Stimulated activated CD4-positive, alpha-beta T cell treated with anti-CD3 and anti-CD28 coated beads, Interleukin-4, amount 100 ng/mL, for 4 hours (primary cell): ENCODE measurements around the gene MPPED2.
"Not testable (repeated sequence)": the region's sequence is repeated elsewhere in the genome, so short reads cannot be mapped to it uniquely, and the experiment has no call there.

ENCODE experiments used
- DNase-seq, 2 experiments: peaks; one replicate each; pipeline ENCODE4 v3.0.0-alpha.2; 2020

Gene MPPED2

DNA sequence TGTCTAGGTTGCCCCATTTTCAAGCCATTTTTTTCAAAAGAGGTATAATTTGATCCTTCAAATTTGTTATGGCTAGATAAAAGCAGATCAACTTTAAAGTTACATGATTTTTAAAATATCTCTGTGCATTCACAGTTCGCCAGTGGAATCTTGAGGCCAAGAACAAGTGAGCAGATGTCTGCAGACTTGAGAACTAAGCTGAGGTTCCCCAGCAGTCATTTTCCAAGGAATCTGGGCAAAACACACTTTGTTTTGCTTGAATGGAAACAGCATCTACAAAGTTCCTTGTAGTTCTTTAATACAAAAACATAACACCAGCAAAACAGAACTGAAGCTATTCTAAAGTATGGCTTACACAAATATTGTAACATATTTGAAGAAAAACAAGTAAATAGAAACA lies 7.7 kb downstream of the MPPED2 start:
- no peak for DNase-seq

DNA sequence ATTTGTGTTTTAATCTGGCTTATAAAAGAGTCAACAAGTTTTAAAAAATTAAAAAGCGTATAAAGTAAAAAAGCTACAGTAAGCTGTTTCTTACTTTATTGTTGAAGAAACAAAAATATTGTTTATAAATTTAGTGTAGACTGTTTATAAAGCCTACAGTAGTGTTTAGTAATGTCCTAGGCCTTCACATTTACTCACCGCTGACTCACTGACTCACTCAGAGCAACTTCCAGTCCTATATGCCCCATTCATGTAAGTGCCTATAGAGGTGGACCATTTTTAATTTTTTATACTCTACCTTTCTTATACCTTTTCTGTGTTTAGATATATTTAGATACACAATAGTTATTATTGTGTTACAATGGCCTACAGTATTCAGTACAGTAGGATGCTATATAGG lies 12.2 kb downstream of the MPPED2 start:
- no peak for DNase-seq

DNA sequence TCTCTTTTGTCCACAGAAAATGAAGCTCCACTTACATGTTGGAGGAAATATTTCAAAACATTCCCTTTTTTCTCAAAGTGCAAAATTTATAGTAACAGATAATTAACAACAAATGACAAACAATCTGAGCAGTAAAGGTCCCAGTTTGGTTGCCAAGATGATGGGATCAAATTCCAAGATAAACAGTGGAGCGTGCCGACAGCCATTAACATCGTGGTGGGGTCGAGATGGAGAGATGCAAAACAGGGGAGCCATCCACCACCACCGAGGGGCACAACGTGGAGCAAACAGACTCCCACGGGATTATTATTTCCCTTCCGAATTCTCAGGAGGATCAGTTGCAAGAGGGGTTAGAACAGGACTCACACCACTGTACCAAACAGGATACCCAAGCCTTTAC lies 17.2 kb downstream of the MPPED2 start:
- DNase-seq, result no peak

DNA sequence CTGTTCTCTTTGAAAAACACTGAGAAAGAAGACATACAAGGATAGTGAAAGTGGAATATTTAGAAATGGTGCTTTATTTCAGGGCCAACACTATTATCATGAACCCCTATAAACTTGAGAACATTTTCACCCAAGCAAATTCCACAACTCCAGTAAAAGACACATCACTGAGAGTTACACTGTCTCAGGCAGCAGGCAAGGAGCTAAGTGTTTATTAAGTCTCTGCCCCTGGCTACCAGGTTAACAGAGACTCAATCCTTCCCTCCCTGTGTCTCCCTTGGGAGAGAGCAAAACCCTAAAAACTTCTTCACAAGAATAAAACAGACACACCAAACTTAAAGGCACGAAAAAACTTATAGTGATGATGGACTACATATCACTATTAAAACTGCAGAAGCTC lies 18.5 kb downstream of the MPPED2 start:
- DNase-seq, result no peak

DNA sequence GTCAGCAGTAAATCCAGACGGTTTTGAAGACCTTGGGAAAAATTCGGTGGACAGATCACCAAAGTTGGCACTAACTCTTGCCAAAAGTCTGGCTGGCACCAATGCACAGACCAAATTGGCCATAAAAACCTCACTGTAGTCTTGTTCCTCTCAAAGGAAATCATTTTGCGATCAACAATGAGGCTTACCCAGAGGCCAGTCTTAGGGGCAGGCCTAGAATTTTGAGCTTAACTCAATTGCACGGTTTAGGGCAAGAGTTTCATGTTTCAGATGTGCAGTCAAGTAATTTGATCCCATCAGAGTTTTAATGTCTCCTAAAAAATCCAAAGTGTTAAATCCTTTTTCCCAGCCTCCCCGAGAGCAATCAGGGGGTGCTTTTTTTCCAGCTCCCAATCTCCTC lies 19.0 kb downstream of the MPPED2 start:
- DNase-seq, result no peak

DNA sequence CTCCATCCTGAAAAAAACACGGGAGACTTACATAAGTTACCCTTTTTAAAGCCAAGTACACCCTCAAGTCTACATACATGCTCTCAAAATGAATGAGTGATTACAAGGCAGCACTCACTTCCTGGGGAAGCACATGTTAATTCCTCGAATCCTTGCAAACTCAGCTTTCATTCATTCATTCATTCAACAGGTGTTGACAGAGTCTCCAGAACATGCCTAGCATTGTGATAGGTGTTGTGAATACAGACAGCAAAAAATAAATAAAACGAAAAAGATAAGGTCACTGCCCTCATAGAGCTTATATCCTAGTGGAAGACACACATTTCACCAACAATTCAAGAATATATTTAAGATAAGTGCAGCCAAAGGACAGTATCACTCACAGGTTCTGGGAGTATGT lies 19.7 kb downstream of the MPPED2 start:
- no peak for DNase-seq

DNA sequence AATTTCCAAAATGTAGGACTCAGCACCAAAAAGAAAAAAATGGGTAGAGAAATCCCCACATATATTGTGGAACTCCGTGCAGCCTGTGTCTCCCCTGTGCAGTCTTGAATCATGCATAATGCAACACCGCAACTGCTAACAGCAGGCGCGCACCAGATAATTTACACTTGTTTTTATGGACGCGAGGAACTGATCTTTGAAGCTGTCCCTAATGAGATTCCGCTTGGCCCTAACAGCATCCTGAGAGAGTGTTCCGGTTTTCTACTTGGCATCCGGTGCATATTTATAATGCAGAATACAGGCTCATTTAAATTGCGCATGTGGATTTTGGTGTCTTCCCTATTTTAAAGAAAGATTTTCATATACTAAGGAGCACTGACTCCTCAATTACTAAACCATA lies 21.1 kb downstream of the MPPED2 start:
- no peak for DNase-seq

DNA sequence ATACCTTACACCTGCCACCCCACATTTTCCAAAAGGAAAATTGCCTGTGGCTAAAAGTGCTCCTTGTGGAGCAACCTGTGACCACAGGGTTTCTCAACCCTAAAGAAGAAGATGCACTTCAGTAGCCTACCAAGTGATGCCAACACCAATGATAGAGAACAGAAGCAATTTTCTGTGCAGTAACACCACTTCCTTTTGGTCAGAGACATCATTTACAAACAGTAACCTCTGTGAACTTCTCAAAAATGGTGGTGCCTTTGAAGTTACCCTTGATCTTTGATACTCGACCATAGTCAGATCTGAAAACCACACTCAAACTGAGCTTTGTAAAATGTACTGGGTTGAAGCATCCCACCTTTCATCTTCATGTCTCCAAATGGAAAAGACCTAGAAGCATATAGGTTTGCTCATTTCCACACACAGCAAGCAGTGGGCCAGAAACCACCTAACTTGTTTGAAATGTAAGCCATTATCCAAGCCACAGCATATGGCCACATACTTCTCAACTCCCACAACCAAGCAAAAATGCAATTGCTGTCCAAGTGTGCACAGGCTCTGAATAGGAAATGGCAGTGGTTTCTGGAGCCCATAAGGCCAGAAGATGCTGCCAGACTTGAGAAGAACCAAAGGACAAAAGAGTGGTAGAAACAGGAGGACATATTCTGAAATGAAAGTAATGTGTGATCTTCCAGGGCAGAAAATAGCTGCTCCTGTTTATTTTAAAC lies 24.3 kb downstream of the MPPED2 start:
- DNase-seq, result no peak

DNA sequence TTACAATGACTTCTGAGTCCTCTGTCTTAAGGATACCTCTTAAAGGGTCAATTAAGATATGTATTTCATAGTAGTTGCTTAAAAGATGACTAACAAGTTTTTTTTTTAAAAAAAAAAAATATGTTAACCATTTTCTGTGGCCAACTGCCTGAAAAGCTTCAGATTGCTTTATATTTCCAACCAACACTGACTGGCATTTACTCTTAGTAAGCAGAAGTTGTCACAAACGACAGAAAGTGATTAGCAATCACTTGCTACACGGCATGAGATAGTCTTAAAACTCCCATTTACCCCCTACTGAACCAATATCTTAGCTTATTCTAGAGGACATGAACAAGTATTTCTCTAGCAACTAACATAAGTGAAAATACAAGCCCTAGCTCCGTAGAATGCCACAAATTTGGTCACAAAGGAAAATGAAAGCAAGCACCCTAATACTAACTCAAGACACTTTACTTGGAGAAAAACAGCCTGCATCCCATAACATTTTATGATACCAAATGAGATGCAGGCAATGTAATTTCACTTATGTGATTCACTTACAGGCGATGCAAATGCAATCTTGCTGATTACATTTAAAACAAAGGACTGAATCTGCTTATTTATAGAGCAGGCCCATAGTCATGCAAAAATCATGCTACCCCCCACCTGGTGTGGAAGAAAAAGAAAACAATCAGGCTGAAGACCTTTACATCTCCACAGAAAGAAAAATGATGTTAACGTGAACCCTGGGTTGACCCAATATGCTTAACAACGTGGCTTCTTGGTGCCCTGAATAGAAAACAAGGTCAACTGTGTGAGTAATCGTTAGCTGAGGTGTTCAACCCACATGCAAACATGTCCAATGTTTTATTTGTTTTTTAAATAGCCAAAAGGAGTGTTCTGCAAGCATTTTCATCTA lies 25.7 kb downstream of the MPPED2 start:
- no peak for DNase-seq

DNA sequence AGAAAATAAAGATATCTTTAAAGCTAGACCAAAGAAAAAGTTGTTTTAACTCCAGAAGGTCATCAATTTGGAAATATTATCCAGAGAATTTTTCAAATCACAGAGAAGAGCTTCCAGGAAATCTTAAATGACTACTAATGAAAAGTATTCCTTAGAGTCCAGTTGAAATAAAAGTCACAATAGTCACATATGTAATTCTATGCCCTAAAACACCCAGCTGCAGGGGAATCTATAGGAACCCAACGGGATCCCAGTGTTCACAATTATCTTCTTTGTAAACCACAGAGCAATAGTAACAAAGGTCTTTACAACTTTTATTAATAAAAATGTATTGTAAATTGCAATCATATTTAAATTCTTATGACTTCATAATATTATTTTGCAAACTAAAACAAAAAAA lies 27.1 kb downstream of the MPPED2 start:
- no peak for DNase-seq

DNA sequence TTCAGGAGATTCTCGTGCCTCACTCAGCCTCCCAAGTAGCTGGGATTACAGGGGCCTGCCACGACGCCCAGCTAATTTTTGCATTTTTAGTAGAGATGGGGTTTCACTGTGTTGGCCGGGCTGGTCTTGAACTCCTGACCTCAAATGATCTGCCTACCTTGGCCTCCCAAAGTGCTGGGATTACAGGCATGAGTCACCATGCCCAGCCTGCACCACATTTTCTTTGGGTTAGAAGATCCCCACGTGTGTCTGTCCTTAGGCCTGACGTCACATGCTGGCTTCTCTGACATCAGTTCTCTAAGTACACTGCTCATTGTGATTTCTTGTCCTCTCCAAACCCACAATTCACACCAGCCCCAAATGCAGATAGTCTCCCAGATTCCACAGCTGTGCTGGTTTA lies 31.6 kb downstream of the MPPED2 start:
- DNase-seq, result not testable (repeated sequence)

DNA sequence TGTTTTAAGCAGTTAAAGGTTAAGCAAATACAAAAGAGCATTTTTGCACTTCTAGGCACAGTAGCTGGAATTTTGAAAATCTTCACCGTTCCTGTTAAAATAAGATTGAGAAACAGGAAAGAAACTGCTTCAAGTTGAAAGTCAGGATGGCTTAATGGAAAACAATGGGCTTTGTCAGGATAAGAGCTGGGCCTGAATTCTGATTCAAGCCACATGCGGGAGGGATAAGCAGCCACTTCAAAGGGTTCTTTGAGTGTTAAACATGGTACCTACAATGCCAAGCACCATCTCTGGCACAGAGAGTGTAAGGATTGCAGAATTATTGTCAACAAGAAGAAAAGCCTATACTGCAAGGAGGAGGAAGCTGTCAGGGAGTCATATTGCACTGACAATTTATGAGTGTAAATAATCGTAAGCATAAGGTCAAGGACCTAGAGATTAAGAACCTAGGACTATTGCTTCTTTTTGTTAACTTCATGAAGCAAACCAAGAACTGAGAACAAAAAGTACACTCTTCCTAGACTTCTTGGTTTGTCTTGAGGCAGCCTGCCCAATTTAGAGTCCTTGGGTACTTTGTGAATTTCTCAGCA lies 32.5 kb downstream of the MPPED2 start:
- no peak for DNase-seq

DNA sequence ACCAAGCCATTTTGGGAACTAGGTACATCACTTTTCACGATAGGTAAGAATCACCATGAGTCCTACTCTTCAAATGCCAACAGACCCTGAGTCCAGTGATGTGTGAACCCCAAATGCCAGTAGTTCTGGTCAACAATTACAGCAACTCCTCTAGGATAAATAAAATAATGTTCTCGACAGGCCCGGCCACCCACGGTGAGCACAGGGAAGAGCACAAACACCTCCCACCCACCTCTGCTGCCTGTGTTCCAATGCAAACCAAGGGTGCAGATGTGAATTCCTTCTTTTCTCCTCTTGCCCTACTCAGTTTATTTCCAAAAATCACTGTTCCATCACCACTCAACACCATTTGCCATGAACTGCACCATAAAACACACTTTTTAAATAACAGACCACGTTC lies 33.3 kb downstream of the MPPED2 start:
- no peak for DNase-seq

DNA sequence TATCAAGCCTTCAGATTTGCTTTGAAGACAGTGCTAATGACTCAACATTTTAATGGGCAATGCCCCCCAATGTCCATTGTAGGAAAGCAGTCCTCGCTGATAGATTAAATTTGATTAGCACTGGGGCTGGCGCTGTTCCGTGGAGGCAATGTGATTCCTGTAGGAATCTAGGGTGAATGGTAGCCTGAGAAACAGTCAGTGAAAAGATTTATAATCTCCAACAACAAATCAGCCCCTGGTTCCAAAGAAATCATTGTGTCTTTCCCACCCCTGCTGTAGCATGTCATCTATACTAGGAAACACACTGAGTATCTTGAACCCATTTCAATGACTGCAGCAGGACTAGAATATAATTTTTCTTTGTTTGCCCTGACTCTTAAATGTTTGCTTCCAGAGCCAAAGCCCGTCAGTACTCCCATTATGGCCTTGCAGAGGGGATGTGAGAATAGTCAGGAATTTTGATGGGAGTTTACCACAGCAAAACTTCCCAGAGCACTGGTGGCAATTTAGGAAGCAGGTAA lies 36.1 kb downstream of the MPPED2 start:
- DNase-seq, result no peak

DNA sequence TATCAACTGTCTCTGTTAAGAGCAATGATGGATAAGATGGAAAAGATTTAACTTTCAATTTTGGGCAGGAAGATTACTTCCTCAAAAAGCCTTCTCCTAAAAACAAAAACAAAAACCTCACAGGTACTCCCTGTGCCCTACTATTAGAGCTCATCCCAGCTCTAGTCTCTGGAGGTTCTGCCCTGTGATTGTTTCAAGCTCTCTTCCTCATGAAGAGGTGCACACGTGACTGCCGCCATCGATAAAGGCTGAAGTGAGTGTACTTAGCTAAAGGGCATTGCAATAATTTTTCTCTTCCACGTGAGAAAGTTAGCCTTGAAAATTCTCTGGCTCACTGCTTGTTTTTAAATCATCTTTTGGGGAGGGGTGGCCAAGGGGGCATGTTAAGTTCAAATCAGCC lies 36.6 kb downstream of the MPPED2 start:
- DNase-seq, result no peak

DNA sequence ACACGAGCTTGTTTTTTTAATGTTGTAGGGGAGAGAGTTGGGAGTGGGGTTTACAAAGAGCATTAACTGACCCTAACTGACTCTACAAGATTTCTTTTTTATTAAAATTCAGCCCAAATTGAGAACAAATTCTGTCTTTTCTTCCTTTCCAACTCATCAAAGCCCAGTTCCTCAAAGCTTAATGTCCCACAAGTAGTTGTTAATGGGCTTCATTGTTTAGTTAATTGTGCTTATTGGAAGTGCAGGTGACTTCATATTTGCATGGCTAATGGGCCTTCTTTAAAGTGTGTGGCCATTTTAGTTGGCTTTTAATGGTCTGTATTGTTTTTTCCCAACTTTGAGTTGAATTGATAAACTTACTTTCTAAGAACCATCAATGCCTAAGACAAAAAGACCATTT lies 39.8 kb downstream of the MPPED2 start:
- DNase-seq, result no peak

DNA sequence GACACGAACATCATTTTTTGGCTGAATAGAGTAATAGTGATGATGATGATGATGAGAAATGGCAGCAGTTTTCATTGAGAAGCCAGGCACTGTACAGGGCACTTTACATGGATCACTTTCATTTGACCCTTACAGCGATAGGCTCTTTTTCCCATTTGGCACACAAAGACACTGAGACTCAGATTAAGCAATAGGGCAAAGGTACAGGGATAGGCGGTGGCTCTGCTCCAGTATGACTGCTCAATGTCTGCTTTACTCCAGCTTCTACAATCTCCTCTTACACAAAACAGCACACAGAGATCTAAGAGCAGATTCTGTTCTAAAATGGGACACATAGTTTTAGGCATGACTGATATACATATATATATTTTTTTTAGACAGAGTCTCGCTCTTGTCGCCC lies 40.6 kb downstream of the MPPED2 start:
- DNase-seq, result no peak

DNA sequence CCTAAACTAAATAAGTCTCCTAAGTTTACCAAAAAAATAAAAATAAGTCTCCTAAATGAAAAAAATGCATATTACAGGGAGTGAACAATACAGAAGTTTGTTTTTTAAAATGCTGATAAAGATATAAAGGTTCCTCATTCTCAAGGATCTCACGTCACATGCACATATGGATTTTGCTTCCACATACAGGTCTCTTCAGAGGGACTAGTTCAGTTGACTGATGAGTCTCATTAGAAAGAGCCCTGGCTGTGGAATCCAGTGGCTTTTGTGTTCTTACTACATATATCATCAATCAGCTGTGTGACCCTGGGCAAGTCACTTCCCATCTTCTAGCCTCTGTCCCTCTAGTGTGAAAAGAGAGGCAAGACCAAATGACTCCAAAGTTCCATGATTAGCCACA lies 43.1 kb downstream of the MPPED2 start:
- no peak for DNase-seq

DNA sequence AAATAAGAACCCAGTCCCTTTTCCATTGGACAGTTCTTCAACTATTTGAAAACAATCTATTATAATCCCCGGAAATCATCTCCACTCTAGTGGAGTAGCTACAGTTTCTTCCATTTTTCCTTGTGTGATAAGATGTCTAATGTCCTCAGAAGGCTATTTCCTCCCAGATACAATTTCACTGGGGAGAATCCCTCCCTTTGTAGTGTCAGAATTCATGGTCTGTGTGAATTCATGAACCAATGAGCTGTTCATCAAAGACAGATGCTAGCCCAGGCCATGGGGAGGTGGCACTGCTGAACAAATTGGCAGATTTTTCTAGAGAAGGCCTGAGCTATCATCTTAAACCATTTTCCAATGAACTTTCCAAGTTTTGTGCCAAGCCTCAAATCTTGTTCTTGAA lies 45.4 kb downstream of the MPPED2 start:
- no peak for DNase-seq

DNA sequence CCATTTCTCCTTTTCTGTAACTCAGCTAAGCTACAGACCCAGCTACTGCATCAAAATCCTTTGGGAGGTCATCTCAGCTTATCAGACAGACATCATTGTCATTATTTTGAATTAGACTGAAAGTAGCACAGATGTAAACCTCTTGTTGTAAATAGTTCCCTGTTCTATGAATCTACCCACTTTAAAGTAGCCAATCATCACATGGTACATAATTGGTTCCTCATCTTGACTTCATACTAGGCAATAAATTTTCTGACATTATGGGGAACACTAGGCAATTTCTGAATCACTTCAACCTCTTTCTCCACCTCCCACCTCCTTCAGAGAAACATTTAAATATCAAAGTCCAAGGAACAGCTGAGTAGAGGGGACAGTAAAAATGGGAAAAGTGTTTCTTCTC lies 47.9 kb downstream of the MPPED2 start:
- no peak for DNase-seq

DNA sequence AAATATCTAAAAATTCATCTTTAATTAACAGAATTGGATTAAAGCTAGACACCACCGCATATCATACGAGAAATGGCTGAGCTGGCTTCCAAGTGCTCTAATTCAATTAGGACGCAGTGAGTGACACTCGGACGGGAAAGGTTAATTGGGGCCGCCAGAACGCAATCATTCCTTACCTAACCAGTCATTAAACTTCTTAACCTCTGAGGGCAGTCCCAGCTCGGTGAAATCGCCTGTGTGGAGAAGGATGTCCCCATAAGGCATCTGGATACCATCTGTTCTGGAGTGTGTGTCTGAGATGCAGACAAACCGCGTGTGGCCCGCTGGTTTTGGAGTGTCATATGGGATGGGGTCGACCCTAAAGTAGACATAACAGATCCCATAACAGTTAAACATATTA lies 50.3 kb downstream of the MPPED2 start:
- DNase-seq, result no peak

DNA sequence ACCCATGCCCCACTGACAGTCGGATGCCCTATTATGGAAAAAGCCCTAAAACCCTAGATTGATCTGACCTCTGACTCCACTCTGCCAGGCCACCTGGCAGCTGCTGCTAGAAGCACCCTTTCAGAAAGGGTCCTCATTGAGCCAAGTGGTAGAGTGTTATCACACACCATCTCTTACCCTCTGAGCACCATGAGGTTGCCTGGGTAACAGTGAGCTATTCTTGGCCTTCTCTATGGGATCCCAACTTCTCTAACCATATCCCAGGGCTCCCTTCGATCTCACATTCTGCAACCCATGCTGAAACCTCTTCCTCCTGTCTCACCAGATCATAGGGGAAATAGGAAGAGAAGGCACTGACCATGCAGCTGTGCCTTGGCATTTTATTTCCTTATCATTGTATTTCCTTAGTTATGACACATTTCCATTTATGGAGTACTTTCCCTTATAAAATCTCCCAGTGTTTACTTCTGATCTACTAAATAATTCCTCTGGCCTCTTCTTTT lies 52.7 kb downstream of the MPPED2 start:
- DNase-seq, result no peak

DNA sequence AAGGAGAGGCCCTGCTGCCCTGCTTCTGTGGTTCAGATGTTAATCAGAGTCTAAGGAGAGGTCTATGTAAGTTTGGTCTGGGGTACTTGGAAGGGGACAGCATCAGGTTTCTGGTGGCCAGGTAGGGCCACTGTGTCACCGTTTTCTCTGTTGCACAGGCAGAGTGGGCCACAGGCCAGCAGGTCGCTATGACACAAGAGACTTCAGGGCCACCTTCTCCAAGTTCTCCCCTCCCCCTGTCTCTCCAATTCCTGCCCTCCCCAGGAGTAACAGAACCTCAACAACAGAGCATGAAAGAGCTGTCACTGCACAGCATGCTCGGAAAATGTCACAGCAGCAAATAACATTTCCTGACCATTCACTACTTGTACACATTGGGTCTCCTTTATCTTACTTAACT lies 58.6 kb downstream of the MPPED2 start:
- no peak for DNase-seq

DNA sequence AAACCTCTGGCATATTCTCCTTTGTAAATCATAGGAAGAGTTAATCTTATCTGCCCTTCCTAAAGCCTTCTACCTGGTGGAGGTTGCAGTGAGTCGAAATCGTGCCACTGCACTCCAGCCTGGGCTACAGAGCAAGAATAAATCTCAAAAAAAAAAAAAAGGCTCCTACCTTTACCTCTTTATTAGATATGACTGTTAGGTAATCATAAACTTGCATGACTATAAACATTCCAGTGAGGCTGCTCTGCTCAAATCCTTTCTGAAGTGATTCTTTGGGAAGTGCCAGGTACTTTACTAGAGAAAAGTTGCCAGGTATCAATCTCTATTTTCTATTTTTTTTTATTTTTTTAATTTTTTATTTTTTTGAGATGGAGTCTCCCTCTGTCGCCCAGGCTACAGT lies 59.6 kb downstream of the MPPED2 start:
- DNase-seq, result no peak
